Vagina (tissue), 2 donors: Measurements from ENCODE around the gene ETV3.

Experiments used
- CTCF ChIP-seq, 3 experiments: fragments of 450-650 bp in 2 of 3; fragments of 200-600 bp in 1 of 3; sonication (generic) in 1 of 3; IDR thresholded peaks; one replicate each; pipeline ENCODE4 v1.5.1; 2017 to 2019; ENCODE audit warnings: antibody characterized with exemption in 3 of 3, mild to moderate bottlenecking in 2 of 3, moderate library complexity in 2 of 3
- POLR2A ChIP-seq, 2 donors: fragments of 450-650 bp; IDR thresholded peaks; one replicate each; pipeline ENCODE4 v1.6.1; 2017; ENCODE audit warnings: antibody characterized with exemption in 2 of 2, mild to moderate bottlenecking in 2 of 2, moderate library complexity in 2 of 2

GRCh38 chr1:157152510-157152909, 14.3 kb upstream of the ETV3 start:
- TF ChIP-seq CTCF (IDR thresholded peaks at IDR 0.05) (no peak), POLR2A (IDR thresholded peaks at IDR 0.05) (no peak)
